Adrenal gland (tissue), 12 donors: Measurements from ENCODE around the gene SDC4. TPM values are rescaled to one million over a fixed set of nuclear protein-coding genes. Genes with fewer than 3 reads are reported as not detected.
A peak's percentile ranks its signal among the peaks of the same experiment; 100 is the strongest.

Experiments
- DNase-seq, 7 donors: peaks; one replicate each; pipeline ENCODE4 v3.0.0-alpha.2; 2019 to 2020
- H3K27ac ChIP-seq, 5 donors: fragments of 200-600 bp; sonication (generic) in 4 of 5; 1 replicate in 3 of 5; 2 replicates in 2 of 5; pipeline versions ENCODE4 v1.5.1 to v1.8.0; 2016 to 2020; ENCODE audit warnings: mild to moderate bottlenecking in 1 of 5
- H3K27me3 ChIP-seq: fragments of 200-600 bp; 2 replicates; pipeline ENCODE4 v1.8.0; 2021
- H3K36me3 ChIP-seq, 2 donors: fragments of 200-600 bp; replicated peaks in 1 of 2; 1 replicate in 1 of 2; 2 replicates in 1 of 2; pipeline versions ENCODE4 v1.5.1 to v1.8.0; 2018 to 2022
- H3K4me1 ChIP-seq, 2 donors: fragments of 200-600 bp; replicated peaks in 1 of 2; 1 replicate in 1 of 2; 2 replicates in 1 of 2; pipeline versions ENCODE4 v1.5.1 to v1.8.0; 2018 to 2021
- H3K4me3 ChIP-seq, 4 donors: fragments of 200-600 bp; sonication (generic) in 3 of 4; one replicate each; pipeline ENCODE4 v1.5.1; 2016 to 2018
- H3K9me3 ChIP-seq, 3 donors: fragments of 200-600 bp; sonication (generic) in 1 of 3; replicated peaks in 1 of 3; 1 replicate in 2 of 3; 2 replicates in 1 of 3; pipeline versions ENCODE4 v1.5.1 to v1.8.0; 2016 to 2021
- POLR2A ChIP-seq, 2 donors: fragments of 450-650 bp; IDR thresholded peaks; one replicate each; pipeline ENCODE4 v1.6.1; 2017; ENCODE audit warnings: antibody characterized with exemption in 2 of 2, mild to moderate bottlenecking in 2 of 2, moderate library complexity in 1 of 2
- WGBS, 4 donors: extraction: QIAGEN DNeasy Blood & Tissue Kit in 2 of 4; methylation state at CpG; one replicate each; pipeline versions ENCODE4 v1.1.5 to v1.1.7; 2013 to 2017; 5-methylcytosine and 5-hydroxymethylcytosine counted together
- intact Hi-C, 2 donors: fragments of 100-400 bp; cut with DNase I; formaldehyde crosslinking; loops; one replicate each; pipeline versions ENCODE4 v1.14.1 to v1.15.0; 2022 to 2023
- polyA plus RNA-seq, 3 donors: library from polyadenylated mRNA; stranded (reverse); fragments of 200-250 nt in 2 of 3; fragments of 350-450 nt in 1 of 3; fragmentation: Illumina TruSeq in 1 of 3; extraction: RNeasy Lipid Tissue Mini Kit (QIAGEN cat#74804) in 1 of 3; gene quantifications; one replicate each; pipeline ENCODE4 v1.2.3, GENCODE V29; 2013 to 2014
- total RNA-seq, 9 donors: library from RNA; depleted of rRNA in 4 of 9; stranded (reverse); fragments of >200 nt in 4 of 9; fragments of 120-200 nt in 1 of 9; fragmentation: NEBNext Ultra II Directional in 1 of 9; extraction: Animal tissue kit (Norgen Biotek cat#: 25700) in 1 of 9; gene quantifications; one replicate each; pipeline versions ENCODE4 v1.1.0 to v1.2.4, GENCODE V29; 2013 to 2023
- TF ChIP-seq, protein P1 (sequence below), 6 experiments: fragments of 450-650 bp in 4 of 6; fragments of 200-600 bp in 2 of 6; sonication (generic) in 1 of 6; IDR thresholded peaks; 1 replicate in 5 of 6; 2 replicates in 1 of 6; pipeline versions ENCODE4 v1.5.1 to v1.8.0; 2016 to 2021; ENCODE audit warnings: antibody characterized with exemption in 6 of 6, mild to moderate bottlenecking in 2 of 6, moderate library complexity in 1 of 6
- donor health status: healthy with polysubstance abuse.
- donor health status: Bipolar disorder and iron deficiency.
- donor health status: DM: yes; HTN: yes; CAD: no.
- donor health status: DM: no; HTN: no; CAD: no.
- donor health status: DM: no; HTN: no; CAD: no.
- donor health status: DM: yes; HTN: yes; CAD: no.

The SDC4 gene
- total and polyA plus RNA-seq, 12 donors: 48.7 to 128 (median 72.4) TPM

DNA sequence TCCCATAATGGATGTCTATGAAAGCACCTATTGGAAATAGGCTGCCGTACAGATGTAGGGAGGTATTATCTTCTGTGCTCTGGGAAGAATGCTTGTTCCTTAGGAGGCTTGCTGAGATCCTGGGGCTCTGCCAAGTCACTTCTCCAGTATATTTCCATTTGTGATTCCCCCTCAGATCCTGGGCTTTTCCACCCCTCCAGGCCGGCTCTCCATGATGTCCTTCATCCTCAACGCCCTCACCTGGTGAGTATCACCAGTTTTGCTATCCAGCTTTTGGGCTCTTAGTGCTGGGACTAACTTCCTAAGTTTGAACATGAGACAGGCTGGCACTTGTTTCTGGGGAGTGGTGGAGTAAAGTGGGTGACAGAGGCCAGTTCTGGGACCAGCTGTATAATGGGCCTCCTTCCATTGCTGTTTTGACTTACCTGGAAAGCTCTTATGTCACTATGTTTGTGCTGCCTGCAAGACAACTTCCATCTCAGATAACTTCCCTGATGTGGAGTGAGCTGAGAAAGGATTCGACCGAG lies 17.3 kb upstream of the SDC4 start:
- DNase-seq: peak in 1 of 7 donors; percentile 25
- no peak overlapping the region for H3K27ac ChIP-seq
- H3K9me3 ChIP-seq: no peaks in the 10 kb centered on the region
- H3K36me3 ChIP-seq: peaks cover 0 to 23% of the 10 kb centered on the region in 2 donors
- intact Hi-C loops: no loop called here
- H3K27me3 ChIP-seq: no peaks in the 10 kb centered on the region
- WGBS, 4 donors: 84 to 93% (median 86%) methylated on average over 5 of the region's 5 CpGs
- H3K4me1 ChIP-seq: peaks cover 2 to 11% of the 10 kb centered on the region in 2 donors
- H3K4me3 ChIP-seq: no peak overlapping the region
- TF ChIP-seq, protein P1, sequence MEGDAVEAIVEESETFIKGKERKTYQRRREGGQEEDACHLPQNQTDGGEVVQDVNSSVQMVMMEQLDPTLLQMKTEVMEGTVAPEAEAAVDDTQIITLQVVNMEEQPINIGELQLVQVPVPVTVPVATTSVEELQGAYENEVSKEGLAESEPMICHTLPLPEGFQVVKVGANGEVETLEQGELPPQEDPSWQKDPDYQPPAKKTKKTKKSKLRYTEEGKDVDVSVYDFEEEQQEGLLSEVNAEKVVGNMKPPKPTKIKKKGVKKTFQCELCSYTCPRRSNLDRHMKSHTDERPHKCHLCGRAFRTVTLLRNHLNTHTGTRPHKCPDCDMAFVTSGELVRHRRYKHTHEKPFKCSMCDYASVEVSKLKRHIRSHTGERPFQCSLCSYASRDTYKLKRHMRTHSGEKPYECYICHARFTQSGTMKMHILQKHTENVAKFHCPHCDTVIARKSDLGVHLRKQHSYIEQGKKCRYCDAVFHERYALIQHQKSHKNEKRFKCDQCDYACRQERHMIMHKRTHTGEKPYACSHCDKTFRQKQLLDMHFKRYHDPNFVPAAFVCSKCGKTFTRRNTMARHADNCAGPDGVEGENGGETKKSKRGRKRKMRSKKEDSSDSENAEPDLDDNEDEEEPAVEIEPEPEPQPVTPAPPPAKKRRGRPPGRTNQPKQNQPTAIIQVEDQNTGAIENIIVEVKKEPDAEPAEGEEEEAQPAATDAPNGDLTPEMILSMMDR (IDR thresholded peaks at IDR 0.05): no peak
- TF ChIP-seq POLR2A (IDR thresholded peaks at IDR 0.05): no peak

GRCh38 chr20:45363611-45364492 lies 15.6 kb upstream of the SDC4 start:
- H3K9me3 ChIP-seq: no peaks in the 10 kb centered on the region
- H3K27me3 ChIP-seq: no peaks in the 10 kb centered on the region
- intact Hi-C loops: no loop called here
- peak in 2 of 7 donors; percentile 13 to 18 for DNase-seq
- 16 to 47% (median 22%) methylated on average over 9 to 23 of the region's 23 CpGs for WGBS, 4 donors
- peaks cover 0 to 23% of the 10 kb centered on the region in 2 donors for H3K36me3 ChIP-seq
- peak overlapping the region; percentile 84 to 98 (median 91) for H3K27ac ChIP-seq
- peaks cover 17 to 27% of the 10 kb centered on the region in 2 donors for H3K4me1 ChIP-seq
- peak overlapping the region; percentile 46 to 78 (median 56) for H3K4me3 ChIP-seq
- no peak for TF ChIP-seq POLR2A (IDR thresholded peaks at IDR 0.05)
- TF ChIP-seq, protein P1 (IDR thresholded peaks at IDR 0.05): no peak

- 0 to 2% (median 0%) methylated on average over 13 to 55 of the region's 55 CpGs for WGBS, 4 donors
- H3K4me1 ChIP-seq: peaks cover 26 to 35% of the 10 kb centered on the region in 2 donors
- peak; percentile 99 for DNase-seq
- peak within 1 kb of the TSS; percentile 46 to 78 (median 56) for H3K4me3 ChIP-seq
- peak; percentile 96 to 98 for TF ChIP-seq POLR2A (IDR thresholded peaks at IDR 0.05)
- TF ChIP-seq, protein P1 (IDR thresholded peaks at IDR 0.05): peak; percentile 85 to 98 (median 92)
- H3K9me3 ChIP-seq: no peaks in the 10 kb centered on the region
- no peaks in the 10 kb centered on the region for H3K27me3 ChIP-seq
- H3K36me3 ChIP-seq: peaks cover 0 to 22% of the 10 kb centered on the region in 2 donors
- intact Hi-C loops: no loop called here
- peak within 1 kb of the TSS; percentile 84 to 98 (median 91) for H3K27ac ChIP-seq
These were observed 14.8 kb upstream of the SDC4 start, which contains the start of gene SYS1 for GRCh38 chr20:45362804-45363610. SYS1 (plus strand) TSS chr20:45363156; CDS start chr20:45363532, 376 bp downstream.
